ENCODE measurements around the gene ENOPH1.
"Not testable (repeated sequence)": the region's sequence is repeated elsewhere in the genome, so short reads cannot be mapped to it uniquely, and the experiment has no call there.

The ENOPH1 gene

DNA sequence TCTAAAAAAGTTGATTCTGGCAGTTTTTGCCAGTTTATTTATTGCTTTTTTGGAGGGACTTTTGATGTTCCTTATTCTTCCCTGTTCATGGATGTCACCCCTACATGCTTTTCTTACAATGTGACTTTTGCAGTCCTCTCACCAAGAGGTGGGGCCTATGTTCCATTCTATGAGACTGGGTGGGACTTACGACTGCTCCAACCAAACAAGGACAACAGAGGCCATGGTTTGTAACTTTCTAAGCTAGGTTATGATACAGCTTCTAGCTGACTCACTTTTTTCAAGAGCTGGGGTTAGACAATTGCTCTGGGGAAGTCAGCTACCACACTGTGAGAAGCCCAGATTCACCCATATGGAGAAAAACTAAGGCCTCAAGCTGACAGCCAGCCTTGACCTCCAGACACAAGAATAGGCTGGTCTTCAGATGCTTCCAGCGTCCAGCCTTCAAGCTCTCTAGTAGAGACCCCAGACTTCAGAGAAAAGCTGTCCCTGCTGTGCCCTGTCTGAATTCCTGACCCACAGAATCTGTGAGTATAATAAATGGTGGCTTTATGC lies 39.5 kb downstream of the ENOPH1 start:
- DNase-seq (ENCODE audit: low spot score): no peak

- not testable (repeated sequence) for DNase-seq (ENCODE audit: low spot score)
Observed at GRCh38 chr4:82473080-82473479, 42.7 kb downstream of the ENOPH1 start.

DNA sequence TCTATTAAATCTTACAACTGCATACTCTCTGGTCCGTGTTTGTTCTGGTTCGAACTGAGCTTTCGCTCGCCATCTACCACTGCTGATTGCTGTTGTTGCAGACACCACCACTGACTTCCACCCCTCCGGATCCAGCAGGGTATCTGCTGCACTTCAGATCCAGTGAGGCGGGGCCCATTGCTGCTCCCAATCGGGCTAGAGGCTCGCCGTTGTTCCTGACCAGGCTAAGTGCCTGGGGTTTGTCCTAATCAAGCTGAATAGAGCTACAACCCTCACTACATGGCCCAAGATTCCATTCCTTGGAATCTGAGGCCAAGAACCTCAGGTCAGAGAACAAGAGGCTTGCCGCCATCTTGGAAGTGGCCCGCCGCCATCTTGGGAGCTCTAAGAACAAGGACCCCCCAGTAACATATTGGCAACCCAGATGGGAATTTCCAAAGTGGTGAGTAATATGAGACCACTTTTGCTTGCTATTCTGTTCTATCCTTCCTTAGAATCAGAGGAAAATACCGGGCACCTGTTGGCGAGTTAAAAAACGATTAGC lies 43.3 kb downstream of the ENOPH1 start:
- no peak for DNase-seq (ENCODE audit: low spot score)

GRCh38 chr4:82475931-82476330 lies 45.5 kb downstream of the ENOPH1 start:
- DNase-seq (ENCODE audit: low spot score): not testable (repeated sequence)

- not testable (repeated sequence) for DNase-seq (ENCODE audit: low spot score)
Observed at GRCh38 chr4:82477469-82477868, 47.1 kb downstream of the ENOPH1 start.

GRCh38 chr4:82479562-82479961 lies 49.2 kb downstream of the ENOPH1 start:
- no peak for DNase-seq (ENCODE audit: low spot score)

GRCh38 chr4:82480771-82481505 lies 50.5 kb downstream of the ENOPH1 start:
- no peak for DNase-seq (ENCODE audit: low spot score)

DNA sequence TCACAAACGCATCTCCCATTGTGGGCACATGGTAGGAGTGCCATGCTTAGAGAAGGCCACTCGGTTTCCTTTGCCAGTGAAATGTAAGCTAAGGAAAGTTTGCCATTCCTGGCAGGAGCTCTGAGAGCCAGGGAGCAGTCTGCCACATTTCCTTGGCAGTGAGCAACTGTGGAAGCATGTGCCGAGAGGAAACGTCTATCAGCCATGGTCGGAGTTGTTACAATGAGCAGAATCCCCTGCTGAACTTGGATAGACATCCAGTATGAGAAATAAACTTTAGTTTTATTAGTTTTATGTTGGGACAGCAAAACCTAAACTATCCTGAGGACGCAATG lies 51.1 kb downstream of the ENOPH1 start:
- no peak for DNase-seq (ENCODE audit: low spot score)

DNA sequence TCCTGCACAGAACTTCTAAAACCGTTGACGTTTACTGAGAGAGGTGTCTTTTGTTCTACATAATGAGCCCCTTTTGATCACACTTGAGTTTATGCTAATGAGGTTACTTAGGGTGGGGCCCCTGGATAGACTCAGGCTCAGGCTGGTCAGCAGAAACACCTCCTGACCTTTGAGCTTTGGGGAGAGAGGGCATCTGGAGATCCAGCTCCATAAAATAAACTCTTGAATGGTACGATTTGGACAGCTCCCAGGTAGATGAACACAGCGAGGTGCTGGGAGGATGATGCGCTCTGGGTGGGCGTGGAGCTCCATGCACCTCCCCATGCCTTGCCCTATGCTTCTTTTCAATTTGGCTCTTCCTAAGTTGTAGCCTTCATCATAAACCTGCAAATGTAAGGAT lies 52.0 kb downstream of the ENOPH1 start:
- DNase-seq (ENCODE audit: low spot score): no peak

GRCh38 chr4:82484996-82485783 lies 54.8 kb downstream of the ENOPH1 start:
- DNase-seq (ENCODE audit: low spot score): peak; percentile 52

DNA sequence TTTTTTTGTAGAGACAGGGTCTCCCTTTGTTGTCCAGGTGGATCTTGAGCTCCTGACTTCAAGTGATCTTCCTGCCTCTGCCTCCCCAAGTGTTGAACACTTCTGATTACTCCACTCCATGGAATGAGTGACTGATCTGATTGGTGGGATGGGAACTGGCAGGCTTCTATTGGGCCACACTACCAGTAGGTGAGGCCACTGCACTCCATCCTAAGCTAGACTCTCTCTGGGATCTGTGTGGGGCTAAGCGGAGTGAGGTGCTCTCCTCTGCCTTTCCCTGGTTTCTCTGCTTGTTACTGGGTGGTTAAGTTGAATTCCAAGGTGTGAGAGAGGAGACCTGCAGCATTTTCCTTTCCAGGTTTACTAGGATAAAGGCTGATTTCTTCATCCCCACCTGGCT lies 58.7 kb downstream of the ENOPH1 start:
- DNase-seq (ENCODE audit: low spot score): no peak

DNA sequence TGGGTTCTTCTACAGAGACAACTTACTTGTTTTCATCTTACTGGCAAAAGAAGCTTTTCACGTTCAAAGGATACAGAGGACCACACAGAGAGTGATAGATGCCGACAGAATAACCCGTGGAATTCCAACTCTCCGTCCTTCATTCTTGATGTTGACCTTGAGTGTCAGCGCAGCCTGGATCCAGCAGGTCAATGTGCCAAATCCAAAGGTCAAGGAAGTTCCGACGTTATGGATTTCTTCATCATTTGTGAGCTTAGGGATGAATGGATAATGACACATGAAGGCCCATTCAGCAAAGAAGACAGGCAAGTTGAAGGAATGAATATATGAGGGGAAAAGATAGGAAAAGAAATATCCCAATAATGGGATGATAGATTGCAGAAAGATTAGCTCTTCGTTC lies 59.6 kb downstream of the ENOPH1 start:
- no peak for DNase-seq (ENCODE audit: low spot score)

- DNase-seq (ENCODE audit: low spot score): no peak
Observed at GRCh38 chr4:82491251-82491960, 61.0 kb downstream of the ENOPH1 start.

- DNase-seq (ENCODE audit: low spot score): no peak
Observed at GRCh38 chr4:82493721-82494425, 63.5 kb downstream of the ENOPH1 start.

DNA sequence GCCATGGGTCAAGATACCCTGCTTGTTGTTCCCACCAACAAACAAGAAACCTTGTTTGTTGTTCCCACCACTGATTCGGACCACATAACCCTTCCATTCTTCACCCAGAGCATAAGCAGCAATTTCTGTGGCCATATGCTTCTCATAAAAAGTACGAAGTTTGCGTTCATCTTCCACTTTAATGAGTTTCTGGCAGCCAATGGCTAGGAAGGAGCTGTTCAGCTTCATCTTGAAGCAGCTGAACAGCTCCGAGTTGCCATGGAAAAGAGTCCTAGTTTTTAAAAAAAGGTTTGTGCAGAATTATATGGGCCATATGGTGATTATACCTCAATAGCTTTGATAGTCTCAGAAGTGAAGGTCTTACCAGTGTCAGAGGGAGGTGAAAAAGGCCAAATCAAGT lies 65.3 kb downstream of the ENOPH1 start:
- DNase-seq (ENCODE audit: low spot score): no peak

DNA sequence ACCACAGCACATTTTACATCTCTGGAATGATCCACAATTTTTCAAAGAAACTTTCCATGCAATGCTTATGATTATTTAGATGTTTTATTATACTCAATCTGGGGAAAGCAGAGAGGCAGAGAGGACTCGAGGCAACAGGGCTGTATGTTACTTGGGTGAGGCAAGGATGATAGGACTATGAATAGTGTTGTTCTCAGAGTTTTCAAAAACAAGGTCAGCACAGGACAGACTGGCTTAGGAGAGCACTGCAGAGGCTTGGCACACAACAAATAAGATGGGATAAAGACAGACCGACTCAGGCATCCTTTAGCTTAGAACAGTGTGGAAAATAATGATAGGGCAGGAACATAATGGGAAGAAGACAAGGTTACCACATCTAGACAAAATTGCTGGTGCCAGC lies 66.0 kb downstream of the ENOPH1 start:
- DNase-seq (ENCODE audit: low spot score): no peak

DNA sequence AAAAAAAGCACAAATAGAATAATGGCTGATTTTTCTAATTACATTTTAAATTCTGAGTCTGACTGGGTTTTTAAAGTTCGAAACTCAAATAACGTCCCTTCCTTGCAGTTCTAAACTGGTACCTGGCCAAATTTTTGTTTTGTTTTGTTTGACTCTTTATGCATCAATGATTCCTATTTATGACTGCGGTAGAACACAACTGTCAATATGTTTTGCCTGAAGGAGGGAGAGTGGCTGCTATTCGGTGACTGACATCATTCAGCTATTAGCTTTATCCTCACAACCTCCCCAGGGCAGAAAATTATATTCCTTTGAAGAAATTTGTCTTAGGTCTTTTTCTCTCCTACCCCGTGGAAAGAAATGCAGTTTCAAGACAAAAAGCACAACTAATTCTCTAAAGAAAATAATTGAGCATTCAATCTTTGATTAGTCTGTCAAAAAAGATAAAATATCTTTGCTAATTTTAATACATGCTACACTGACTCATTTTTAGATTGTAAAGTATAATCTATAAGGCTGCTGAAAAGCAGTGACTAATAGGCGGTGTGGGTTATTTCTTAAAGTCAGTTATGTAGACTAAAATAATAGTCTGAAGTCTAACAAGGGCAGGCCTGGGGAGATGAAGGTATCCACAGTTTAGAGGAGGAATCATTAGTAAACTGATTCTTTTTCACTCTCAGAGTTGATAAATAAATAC lies 69.5 kb downstream of the ENOPH1 start:
- no peak for DNase-seq (ENCODE audit: low spot score)

GRCh38 chr4:82500435-82501153 lies 70.2 kb downstream of the ENOPH1 start:
- DNase-seq (ENCODE audit: low spot score): no peak

GRCh38 chr4:82501154-82501442 lies 70.7 kb downstream of the ENOPH1 start:
- DNase-seq (ENCODE audit: low spot score): no peak

DNA sequence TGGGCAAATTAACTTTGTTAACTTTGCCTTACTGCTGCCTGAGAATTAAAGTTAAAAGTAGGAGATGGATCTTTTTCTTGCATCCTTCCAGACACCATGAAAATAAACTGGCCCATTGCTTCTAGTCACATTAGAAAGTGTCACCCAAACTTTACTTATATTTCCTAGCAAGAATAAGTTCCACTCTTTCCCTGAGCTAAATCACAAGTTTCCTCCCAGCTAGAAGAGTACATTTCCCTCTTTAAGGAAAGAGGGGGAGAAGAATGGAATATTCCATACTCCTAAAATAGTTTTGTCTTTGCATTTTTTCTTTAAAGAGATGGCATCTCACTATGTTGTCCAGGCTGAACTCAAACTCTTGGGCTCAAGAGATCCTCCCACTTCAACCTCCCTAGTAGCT lies 77.6 kb downstream of the ENOPH1 start:
- DNase-seq (ENCODE audit: low spot score): no peak

Measured in cerebellar cortex (tissue), 1 donor.